RWPE2 (cell line): Measurements from ENCODE around the gene RNF141.

Experiments used
- ATAC-seq: fragments of 200-7000 bp; cut with Tn5 transposase; 3 replicates; pipeline ENCODE4 v1.9.1; 2021; ENCODE audit warnings: low read depth
- DNase-seq: peaks from one replicate; pipeline ENCODE4 v3.0.0-alpha.2; 2020; ENCODE audit warnings: low spot score
- H3K27ac ChIP-seq: fragments of 450-650 bp; 2 replicates; pipeline ENCODE4 v1.5.1; 2017; ENCODE audit warnings: mild to moderate bottlenecking; ENCODE audit not compliant: poor library complexity, severe bottlenecking
- H3K27me3 ChIP-seq: fragments of 250-450 bp; sonication (Bioruptor Pico); 2 replicates; pipeline ENCODE4 v1.5.1; 2021; ENCODE audit warnings: mild to moderate bottlenecking, moderate library complexity; ENCODE audit not compliant: insufficient read depth, poor library complexity, severe bottlenecking
- H3K36me3 ChIP-seq: fragments of 250-450 bp; sonication (Bioruptor Pico); 2 replicates; pipeline ENCODE4 v1.5.1; 2020; ENCODE audit warnings: low read depth, mild to moderate bottlenecking, moderate library complexity
- H3K4me1 ChIP-seq: fragments of 250-450 bp; sonication (Bioruptor Pico); 2 replicates; pipeline ENCODE4 v1.5.1; 2021; ENCODE audit warnings: mild to moderate bottlenecking, moderate library complexity; ENCODE audit not compliant: insufficient read depth, poor library complexity, severe bottlenecking
- H3K4me3 ChIP-seq: fragments of 250-450 bp; sonication (Bioruptor Pico); 2 replicates; pipeline ENCODE4 v1.5.1; 2021; ENCODE audit warnings: mild to moderate bottlenecking, moderate library complexity; ENCODE audit not compliant: severe bottlenecking
- H3K9me3 ChIP-seq: fragments of 250-450 bp; sonication (Bioruptor Pico); 2 replicates; pipeline ENCODE4 v1.5.1; 2021; ENCODE audit warnings: mild to moderate bottlenecking, moderate library complexity; ENCODE audit not compliant: severe bottlenecking
- TF ChIP-seq, protein P1 (sequence below): fragments of 450-650 bp; IDR thresholded peaks from one replicate; pipeline ENCODE4 v1.5.1; 2017; ENCODE audit warnings: mild to moderate bottlenecking, moderate library complexity; ENCODE audit not compliant: poor library complexity, severe bottlenecking

Gene RNF141

DNA sequence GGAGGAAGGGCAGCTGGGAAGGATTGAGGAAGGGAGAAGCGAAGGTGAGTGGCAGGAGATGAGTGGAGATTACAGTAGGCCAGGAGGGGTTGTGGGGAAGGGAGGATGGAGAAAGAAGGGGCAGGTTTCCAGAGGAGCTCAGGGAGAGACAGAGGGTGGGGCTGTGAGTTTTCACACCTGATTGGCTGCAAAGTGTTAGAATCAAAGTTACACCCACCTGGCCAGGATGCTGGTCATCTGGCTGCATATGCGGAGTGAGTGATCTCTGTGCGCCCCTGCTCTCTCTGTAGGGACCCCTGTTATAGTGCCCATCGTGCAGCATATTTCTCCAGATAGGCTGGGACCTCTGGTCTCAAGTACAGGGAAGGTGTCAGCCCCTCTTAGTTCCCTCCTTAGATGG is 67.6 kb downstream of the RNF141 start:
- no peak for ATAC-seq
- H3K4me3 ChIP-seq = no peak overlapping the region
- no peaks in the 10 kb centered on the region for H3K4me1 ChIP-seq
- TF ChIP-seq, protein P1, sequence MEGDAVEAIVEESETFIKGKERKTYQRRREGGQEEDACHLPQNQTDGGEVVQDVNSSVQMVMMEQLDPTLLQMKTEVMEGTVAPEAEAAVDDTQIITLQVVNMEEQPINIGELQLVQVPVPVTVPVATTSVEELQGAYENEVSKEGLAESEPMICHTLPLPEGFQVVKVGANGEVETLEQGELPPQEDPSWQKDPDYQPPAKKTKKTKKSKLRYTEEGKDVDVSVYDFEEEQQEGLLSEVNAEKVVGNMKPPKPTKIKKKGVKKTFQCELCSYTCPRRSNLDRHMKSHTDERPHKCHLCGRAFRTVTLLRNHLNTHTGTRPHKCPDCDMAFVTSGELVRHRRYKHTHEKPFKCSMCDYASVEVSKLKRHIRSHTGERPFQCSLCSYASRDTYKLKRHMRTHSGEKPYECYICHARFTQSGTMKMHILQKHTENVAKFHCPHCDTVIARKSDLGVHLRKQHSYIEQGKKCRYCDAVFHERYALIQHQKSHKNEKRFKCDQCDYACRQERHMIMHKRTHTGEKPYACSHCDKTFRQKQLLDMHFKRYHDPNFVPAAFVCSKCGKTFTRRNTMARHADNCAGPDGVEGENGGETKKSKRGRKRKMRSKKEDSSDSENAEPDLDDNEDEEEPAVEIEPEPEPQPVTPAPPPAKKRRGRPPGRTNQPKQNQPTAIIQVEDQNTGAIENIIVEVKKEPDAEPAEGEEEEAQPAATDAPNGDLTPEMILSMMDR = no peak
- H3K9me3 ChIP-seq = no peaks in the 10 kb centered on the region
- no peak overlapping the region for H3K27ac ChIP-seq
- H3K36me3 ChIP-seq = peaks cover 7% of the 10 kb centered on the region; the same call in 1 of the 2 replicates
- DNase-seq = no peak
- H3K27me3 ChIP-seq = no peaks in the 10 kb centered on the region

DNA sequence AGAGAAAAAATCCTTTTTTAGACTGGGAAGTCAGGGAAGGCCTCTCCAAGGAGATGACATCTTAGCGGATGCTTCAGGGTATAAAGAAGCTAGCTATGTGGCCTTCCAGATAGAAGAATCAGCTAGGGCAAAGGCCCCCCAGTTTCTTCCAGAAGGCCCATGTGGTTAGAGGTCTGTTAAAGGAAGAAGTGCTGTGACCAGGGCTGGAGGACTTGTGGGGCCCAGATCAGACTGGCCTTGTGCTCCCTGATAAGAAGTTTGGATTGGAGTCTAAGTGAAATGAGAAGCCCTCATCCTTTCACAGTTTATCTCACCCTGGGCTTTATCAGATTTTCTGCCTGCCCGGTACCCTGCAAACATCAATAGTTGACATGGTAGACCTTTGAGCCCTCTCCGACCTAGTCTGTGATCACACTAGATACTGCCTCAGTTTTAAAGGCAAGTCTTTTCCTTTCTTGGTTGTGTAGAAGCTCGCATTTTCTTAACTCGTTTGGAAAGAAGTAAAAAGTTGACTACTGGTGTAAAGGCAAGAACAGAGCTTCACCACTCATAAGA is 78.2 kb downstream of the RNF141 start:
- H3K27me3 ChIP-seq = no peaks in the 10 kb centered on the region
- no peak overlapping the region for H3K27ac ChIP-seq
- no peak for DNase-seq
- H3K9me3 ChIP-seq = no peaks in the 10 kb centered on the region
- no peak overlapping the region for H3K4me3 ChIP-seq
- peaks cover 51% of the 10 kb centered on the region for H3K36me3 ChIP-seq
- no peak for ATAC-seq
- no peaks in the 10 kb centered on the region for H3K4me1 ChIP-seq
- TF ChIP-seq, protein P1 = no peak
